Measurements from ENCODE around the gene MCHR2.

- TF ChIP-seq CREB1 (IDR thresholded peaks at IDR 0.05; ENCODE audit: low read depth) (no peak), REST (IDR thresholded peaks at IDR 0.05; ENCODE audit: low read depth) (no peak)
These were observed 42.0 kb upstream of the MCHR2 start for GRCh38 chr6:100035873-100036653.
